SU-DHL-6 (cell line): Measurements from ENCODE around the gene IGSF3.

Experiments used
- CTCF ChIP-seq: fragments of 200-600 bp; sonication (generic); IDR thresholded peaks from one replicate; pipeline ENCODE4 v1.5.1; 2017; ENCODE audit warnings: antibody characterized with exemption, mild to moderate bottlenecking, low read length, moderate library complexity; ENCODE audit not compliant: insufficient read depth, poor library complexity, severe bottlenecking
- EZH2phosphoT487 ChIP-seq: fragments of 200-600 bp; sonication (generic), shearing (Covaris generic); conservative IDR thresholded peaks from 2 replicates; pipeline ENCODE4 v1.6.1; 2018; ENCODE audit warnings: mild to moderate bottlenecking, antibody characterized with exemption, low read length, moderate library complexity, mixed read lengths

GRCh38 chr1:116558571-116558970 lies 109.0 kb downstream of the IGSF3 start:
- no peak for TF ChIP-seq CTCF
- TF ChIP-seq EZH2phosphoT487, result no peak
